ENCODE results near the gene TAS2R8.
"Not testable (repeated sequence)": the region's sequence is repeated elsewhere in the genome, so short reads cannot be mapped to it uniquely, and the experiment has no call there.

TAS2R8 gene, protein sequence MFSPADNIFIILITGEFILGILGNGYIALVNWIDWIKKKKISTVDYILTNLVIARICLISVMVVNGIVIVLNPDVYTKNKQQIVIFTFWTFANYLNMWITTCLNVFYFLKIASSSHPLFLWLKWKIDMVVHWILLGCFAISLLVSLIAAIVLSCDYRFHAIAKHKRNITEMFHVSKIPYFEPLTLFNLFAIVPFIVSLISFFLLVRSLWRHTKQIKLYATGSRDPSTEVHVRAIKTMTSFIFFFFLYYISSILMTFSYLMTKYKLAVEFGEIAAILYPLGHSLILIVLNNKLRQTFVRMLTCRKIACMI

DNA sequence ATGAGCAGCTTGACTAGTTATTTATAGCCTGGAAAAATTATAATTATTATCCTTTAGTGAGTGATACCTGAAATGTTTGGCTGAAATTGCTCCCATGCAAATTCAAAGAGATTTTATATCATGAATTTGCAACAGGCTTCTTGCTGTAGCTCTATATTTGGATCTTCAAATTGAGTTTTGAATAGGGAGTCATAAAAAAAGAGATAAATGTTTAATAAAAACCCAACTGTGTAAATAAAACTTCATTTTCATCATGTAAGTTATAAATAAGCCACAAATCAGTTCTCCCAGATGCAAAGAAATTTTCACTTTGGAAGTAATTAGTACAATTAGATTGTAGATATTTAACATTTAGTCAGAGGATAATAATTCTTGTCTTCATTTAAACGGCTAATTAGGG is at the start of gene TAS2R8:
TAS2R8 (minus strand) TSS at position 101 of the 400 bp plus-strand sequence. CDS start 306 bp downstream, outside the sequence.
- no peak for DNase-seq (ENCODE audit: low read depth in 2 of 2)

DNA sequence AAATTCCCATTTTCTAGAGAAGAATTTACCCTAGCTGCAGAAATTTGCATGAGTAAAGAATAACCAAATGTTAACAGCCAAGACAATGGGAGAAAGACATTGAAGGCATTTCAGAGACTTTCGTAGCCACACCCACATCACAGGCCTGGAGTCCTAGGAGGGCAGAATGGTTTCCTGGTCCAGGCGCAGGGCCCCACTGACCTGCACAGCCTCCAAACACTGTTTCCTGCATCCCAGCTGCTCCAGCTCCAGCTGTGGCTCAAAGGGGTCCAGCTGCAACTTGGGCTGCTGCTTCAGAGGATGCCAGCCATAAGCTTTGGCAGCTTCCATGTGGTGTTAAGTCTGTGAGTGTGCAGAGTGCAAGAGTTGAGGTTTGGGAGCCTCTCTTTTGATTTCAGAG is 48.7 kb upstream of the TAS2R8 start:
- no peak for DNase-seq (ENCODE audit: low read depth in 2 of 2)

DNA sequence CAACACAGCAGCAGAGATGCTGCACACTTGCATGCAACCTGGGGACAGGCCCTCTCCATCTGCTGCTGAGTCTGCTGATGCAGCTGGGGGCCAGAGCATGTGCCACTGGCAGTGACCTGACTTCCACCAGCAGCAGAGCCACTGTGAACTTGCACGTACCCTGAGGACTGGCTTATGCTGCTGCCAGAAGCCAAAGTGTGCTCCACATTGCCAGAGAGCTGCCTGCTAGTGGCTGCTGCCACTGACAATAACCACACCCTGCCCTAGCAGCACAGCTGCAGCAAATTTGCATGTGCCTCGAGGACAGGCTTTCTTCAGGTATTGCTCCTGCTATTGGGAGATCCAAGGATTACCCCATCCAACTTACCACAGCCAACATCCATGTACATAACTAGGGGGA is 46.7 kb upstream of the TAS2R8 start:
- no peak for DNase-seq (ENCODE audit: low read depth in 2 of 2)

DNA sequence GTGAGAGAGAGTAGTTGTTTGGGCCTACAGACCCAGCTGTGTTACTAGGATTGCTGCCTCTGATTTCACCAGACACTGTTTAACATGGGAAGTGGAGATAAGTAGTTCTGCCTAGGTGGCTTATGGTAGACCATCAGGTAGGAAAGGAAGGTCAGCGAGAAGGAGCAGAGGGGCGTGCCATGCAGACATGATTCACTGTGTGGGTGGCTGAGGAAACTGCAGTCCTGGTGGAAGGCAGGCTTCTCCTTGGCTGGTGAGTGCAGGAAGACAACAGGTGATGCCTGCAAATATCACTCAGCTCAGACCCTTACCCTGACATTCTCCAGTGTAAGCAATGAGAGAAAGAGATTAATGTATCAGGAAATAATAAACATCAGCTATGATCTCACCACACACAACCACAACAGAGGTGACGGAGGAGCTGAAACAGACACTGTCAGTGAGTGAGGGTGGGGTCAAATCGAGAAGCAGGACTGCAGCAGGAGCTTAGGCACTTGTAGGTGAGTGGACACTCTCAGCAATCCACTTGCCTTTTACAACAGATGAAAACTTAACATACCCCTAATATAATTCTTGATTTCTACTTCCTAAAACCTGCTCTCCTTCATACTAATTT is 44.3 kb upstream of the TAS2R8 start:
- no peak for DNase-seq (ENCODE audit: low read depth in 2 of 2)

DNA sequence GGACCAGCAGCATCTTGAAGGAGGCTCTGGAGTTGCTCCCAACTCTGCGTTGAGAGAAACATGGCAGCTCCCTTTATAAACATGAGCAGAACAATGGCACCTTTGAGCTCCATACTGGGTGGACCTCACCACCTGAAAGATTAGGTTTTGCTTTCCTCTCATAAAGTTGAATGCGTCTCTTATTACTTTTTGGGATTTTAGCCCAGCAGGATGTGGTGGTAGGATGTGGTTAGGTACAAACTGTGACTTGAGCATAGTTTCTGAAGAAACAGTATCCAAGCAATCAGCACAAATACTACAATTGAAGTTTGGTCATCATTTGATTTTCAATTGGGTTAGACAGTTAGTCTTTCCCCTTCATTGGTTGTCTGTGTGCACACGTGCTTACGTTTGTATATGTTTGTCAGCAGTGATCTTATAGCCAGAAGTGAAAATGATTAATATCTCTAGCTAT is 42.4 kb upstream of the TAS2R8 start, which contains the start of gene PRR4:
PRR4 (minus strand) TSS at position 51 of the 454 bp plus-strand sequence; CDS start at position 13, 38 bp downstream.
- no peak for DNase-seq (ENCODE audit: low read depth in 2 of 2)

DNA sequence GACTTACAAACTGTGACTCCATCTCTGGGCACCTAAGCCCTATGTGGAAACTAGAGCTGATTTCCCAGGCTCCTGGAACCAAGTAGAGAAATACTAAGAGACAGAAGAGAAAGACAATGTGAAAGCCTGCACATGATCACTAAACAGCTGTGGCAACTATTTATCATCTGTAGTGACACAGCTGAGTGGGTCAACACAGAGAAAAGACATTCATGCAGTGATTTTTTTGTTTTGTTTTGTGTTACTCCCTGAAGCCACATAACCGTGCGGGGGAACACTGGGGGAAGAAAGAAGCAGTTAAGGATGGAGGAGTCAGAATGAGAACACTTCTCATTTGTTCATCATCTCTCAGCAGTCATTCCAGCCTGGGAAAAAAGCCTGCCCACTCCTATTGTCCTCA is 40.7 kb upstream of the TAS2R8 start:
- DNase-seq (ENCODE audit: low read depth in 2 of 2), result no peak

DNA sequence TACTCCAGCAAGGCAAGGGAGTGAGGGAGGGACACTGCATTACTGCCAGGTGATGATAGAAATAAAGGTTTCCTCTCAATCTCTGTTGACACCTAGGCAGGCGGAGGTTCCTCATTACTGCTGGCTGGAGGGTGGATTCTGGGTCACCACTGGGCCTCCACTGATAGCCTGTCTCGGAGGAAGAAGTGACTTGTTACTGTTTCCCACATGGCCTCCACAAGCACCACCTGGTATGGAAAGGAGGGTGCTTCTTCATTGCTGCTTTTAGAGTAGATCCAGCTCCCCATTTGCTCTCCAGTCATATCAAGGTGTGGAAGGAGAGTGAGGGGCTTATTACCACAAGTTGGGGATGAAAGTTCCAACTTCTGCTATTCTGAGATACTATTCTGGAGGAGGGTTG is 35.8 kb upstream of the TAS2R8 start:
- no peak for DNase-seq (ENCODE audit: low read depth in 2 of 2)

DNA sequence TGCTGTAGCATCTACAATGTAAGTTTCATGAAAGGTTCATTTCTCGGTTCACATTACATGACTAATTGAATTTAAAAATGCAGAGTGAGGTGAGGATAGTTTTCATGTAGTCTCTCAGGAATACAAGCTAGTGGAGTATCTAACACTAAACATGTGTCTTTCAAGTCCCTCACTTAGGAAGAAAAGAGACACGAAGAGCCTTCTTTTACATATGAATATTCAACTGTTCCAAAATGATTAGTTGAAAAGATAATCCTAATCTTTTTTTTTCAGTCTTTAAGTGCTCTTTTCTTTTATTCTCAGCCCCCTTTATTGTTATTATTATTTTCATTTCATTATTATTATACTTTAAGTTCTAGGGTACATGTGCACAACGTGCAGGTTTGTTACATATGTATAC is 31.4 kb upstream of the TAS2R8 start:
- no peak for DNase-seq (ENCODE audit: low read depth in 2 of 2)

DNA sequence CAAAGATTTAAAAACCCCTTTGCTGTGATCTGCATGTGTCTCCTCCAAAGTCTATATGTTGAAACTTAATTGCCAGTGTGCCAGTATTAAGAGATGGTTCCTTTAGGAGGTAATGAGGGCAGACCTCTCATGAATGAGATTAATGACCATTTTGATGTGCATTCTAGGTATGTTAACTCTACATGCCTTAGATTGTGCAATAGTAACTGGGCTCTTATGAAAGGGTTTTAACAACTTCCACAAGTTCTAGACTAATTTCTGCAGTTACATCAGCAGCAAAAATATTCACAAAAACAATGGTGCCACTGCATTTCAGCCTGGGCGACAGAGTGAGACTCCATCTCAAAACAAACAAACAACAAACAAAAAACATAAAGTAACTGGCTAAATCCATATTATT is 22.9 kb upstream of the TAS2R8 start:
- no peak for DNase-seq (ENCODE audit: low read depth in 2 of 2)

DNA sequence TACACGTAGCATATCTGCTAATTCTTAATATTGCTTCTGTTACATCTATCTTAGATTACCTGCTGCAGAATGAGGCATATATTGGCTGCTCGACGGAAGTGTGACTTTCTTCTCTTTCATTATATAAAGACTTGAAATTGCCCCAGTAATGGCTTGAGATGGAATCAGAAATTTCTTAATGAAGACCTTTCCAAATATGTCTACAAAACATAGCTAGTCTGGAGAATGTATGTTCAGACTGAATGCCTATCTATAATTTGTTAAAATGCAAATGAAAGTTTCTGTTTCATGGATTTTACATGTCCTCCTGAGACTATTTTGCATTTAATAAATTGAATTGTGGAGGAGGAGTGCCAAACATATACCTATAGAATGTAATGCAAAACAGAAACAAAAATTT is 19.2 kb upstream of the TAS2R8 start, which contains the start of gene TAS2R10:
TAS2R10 (minus strand) TSS at position 101 of the 400 bp plus-strand sequence; CDS start at position 12, 89 bp downstream.
- no peak for DNase-seq (ENCODE audit: low read depth in 2 of 2)

DNA sequence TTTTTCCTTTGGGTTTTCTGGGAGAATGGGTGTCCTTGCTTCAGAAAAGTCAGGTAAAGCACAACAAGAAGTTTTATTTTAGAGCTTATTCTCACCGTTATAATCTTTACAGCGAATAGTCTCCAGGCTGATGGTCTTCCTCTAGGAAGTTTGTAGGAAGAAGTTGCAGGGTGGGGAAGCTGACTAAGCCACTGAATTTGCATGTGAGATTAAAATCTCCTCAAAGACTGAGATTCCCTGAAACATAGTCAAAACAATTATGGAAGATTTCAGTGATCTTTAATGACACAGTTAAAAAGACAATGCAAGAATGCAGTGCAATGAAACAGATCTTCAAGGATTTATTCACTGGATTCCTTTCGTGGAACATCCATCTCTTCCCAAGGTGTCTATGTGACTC is 17.9 kb upstream of the TAS2R8 start:
- no peak for DNase-seq (ENCODE audit: low read depth in 2 of 2)

DNA sequence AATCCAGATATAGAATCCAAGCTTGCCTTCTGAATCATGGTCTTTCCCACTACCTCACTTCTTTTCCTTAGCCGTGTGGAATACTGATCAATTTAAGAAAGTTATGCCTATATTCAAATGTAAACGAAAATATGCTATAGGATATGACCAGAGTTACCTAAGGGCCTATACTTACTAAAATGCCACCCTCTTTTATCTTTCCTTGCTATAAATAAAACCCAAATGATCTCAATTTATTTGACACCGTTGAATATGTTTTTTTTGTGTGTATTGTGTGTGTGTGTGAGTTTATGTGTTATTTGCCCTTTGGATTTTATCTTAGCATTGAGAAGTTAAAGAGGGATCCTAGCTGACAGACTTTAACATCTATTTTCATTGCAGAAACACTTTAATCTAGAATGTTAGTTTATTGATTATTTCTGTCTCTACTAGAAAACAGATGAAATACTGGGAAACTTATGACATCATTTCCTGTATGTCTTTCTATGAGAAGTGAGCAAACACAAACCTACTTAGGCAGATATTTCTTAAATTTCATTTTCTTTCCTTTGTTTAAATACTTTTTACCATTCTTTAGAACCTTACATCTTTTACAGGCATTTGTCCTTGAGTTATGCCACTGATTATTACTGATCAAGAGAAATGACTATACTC is 4.9 kb upstream of the TAS2R8 start:
- DNase-seq (ENCODE audit: low read depth in 2 of 2), result no peak

DNA sequence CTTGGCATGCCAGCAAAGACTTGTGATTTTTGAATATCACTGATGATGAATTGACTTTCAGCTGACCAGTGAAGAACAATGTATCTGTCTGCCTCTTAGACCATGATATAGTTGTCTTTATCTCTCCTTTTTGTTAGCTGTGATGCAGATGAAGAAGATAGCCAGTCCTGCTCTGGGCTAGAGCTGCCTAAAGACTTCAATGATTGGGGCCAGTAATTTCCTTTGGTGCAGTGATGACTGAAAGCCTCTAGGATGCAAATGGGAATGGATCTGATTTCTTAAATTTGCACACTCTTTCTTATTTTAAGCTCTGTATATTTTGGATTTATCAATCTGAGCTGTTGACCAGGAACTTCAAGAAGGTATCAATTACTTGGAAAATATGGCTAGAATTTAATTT is 3.0 kb upstream of the TAS2R8 start, which contains the start of gene TAS2R9:
TAS2R9 (minus strand) TSS at position 101 of the 400 bp plus-strand sequence; CDS start at position 8, 93 bp downstream.
- no peak for DNase-seq (ENCODE audit: low read depth in 2 of 2)

DNA sequence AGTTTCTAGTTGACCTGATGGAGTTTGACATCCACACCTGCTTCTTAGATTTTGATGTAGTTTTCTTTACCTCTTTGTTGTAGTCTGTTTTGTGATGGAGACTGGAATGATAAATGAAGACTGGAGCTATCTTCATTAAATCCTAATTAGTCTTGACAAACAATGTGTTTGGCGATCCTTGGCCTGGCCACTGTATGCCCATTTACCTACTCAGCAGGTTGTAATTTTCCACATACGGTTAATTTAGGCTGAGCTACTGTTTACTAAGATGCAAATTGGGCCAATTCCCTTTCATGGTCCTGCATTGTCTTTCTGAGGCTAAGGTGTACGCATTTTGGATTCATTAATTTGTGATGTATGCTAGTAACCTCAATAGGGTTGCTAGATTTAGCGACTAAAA is 4.5 kb downstream of the TAS2R8 start, which contains the start of gene TAS2R7:
TAS2R7 (minus strand) TSS at position 41 of the 400 bp plus-strand sequence. CDS start 57 bp downstream, outside the sequence.
- no peak for DNase-seq (ENCODE audit: low read depth in 2 of 2)

DNA sequence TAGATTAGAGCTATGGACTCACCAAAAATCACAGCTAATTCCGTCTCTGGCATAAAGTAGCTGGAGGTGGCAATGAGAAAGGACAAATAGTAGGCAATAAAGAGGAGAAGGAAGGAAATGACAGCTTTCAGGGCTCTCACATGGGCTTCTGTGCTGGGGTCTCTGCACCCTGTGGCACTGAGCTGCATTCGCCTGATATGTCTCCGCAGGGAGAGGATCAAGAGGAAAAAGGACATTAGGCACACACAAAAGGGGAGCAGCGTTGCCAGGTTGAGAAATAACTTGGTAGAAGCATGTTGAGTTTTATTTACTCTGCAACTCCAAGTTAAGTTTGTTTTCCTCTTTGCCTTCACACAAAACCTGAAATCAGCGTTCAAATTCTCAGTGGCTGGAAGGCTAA is 5.3 kb downstream of the TAS2R8 start:
- DNase-seq (ENCODE audit: low read depth in 2 of 2), result no peak

DNA sequence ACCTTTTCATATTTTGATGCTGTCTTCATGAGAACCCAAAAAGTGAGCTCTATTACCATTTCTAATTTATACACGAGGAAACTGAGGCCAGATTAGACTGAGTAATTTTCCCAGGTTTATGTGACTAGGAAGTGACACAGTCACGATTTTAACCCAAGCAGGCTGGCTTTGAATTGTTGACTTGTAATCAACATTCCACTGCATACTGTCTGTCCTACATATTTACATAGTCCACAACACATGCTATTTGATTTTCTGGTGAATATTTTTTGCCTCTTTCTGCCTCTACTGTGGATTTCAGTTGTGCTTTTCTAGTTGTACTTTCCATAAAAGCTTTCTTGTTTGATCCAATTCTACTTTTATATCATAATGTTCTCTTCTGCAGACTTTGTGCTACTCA is 12.9 kb downstream of the TAS2R8 start:
- no peak for DNase-seq (ENCODE audit: low read depth in 2 of 2)

DNA sequence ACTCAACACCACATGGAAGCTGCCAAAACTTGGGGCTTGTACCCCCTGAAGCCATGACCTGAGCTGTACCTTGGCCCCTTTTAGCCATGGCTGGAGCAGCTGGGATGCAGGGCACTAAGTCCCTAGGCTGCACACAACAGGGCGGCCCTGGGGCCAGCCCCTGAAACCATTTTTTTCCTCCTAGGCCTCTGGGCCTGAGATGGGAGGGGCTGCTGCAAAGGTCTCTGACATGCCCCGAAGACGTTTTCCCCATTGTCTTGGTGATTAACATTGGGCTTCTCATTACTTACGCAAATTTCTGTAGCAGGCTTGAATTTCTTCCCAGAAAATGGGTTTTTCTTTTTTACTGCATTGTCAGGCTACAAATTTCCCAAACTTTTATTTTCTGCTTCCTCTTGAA is 15.3 kb downstream of the TAS2R8 start:
- not testable (repeated sequence) for DNase-seq (ENCODE audit: low read depth in 2 of 2)

DNA sequence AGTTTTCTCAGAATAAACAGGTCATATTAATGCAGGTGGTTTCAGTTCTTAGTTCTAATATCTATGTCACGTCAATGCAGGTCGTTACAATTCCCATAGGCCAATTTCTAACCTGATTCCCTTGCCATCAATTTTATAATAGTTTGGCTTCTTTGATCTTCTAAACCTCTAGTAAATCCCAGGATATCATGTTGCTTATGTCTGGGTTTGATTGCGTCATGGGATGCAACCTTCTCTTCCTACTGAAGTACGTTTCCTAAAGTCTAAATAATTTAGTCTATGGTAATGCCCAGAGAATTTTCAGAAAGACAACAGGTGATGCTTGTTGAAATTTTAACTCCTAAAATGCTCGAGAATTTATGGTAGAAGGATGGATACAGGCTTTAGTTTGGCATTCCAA is 23.8 kb downstream of the TAS2R8 start:
- DNase-seq (ENCODE audit: low read depth in 2 of 2), result no peak

DNA sequence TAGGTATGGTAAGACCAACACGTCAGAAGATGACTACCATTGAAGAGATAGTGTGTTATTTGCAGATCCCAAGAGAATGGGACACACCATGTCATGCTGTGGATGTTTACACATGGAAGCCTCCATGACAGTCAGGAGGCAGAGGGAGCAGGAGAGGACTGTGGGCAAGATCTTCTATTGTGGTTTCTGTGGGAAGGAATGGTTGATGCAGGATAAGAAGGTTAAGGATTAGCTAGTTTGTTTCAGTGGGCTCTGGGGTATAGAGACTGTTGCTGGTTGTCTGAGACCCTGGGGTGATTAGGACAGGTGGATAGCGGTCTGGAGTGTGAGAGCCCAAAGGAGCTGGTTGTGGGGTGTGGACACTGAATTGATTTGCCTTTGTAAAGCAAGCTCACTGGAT is 28.0 kb downstream of the TAS2R8 start:
- DNase-seq (ENCODE audit: low read depth in 2 of 2), result no peak

DNA sequence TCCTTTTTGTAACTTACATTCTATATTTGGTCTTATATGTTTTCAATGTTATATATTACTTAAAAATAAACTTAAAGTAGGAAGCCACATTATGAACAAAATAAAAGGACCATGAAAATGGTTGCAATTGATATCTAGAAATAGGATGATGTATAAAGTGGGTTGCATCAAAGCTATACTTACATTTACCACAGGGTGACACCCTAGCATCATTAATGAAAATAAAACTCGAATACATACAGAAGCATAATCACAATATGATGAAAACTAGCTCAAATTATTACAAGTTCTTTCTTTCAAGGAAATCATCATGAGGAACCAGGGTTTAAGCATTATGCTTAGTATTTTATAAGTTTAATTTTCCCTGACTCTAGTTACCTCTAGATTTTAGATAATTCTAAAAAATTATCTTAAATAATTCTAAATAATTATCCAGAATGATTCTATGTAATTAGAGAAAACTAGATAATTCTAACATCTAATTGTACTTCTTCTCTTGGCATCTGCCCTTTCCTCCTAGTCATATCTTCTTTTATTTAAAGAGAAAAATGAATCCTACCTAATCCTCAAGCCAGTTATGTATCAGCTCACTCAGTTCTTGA is 35.9 kb downstream of the TAS2R8 start:
- no peak for DNase-seq (ENCODE audit: low read depth in 2 of 2)

DNA sequence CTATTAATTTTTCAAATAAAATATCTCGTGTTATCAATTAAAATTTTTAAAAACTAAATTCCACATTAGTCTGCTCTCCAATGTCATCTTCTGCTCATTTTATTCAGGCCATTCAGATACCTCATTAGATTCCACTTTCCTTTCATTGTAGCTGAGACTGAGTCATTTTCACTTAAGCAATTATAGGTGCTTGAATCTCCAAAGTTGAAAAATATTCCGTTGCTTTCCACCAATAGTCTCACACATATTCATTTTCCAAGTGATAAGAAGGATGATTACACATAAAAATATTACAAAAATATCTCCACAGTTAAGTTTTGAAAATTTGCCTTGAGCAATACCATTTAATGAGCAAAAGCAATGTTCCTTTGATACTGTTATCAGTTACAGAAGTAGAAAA is 47.4 kb downstream of the TAS2R8 start:
- DNase-seq (ENCODE audit: low read depth in 2 of 2), result no peak

DNA sequence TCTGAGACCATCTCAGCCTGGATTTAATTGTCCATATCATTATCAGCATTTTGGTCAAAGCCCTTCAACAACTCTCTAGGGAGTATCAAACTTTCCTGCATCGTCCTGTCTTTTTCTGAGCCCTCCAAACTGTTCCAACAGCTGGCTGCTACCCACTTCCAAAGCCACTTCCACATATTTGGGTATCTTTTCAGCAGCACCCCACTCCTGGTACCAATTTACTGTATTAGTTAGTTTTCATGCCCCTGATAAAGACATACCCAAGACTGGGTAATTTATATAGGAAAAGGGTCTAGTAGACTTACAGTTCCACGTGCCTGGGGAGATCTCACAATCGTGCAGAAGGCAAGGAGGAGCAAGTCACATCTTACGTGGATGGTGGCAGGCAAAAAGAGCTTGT is 50.9 kb downstream of the TAS2R8 start:
- no peak for DNase-seq (ENCODE audit: low read depth in 2 of 2)
